HG03469 (cell line): ENCODE measurements around the gene DBP.
"Not testable (repeated sequence)": the region's sequence is repeated elsewhere in the genome, so short reads cannot be mapped to it uniquely, and the experiment has no call there.

Experiments
- ATAC-seq: cut with Tn5 transposase; IDR thresholded peaks from one replicate; pipeline ENCODE4 v1.9.1; 2021; ENCODE audit warnings: mild to moderate bottlenecking, moderate library complexity, moderate number of reproducible peaks; ENCODE audit not compliant: unreplicated experiment

The DBP gene, protein sequence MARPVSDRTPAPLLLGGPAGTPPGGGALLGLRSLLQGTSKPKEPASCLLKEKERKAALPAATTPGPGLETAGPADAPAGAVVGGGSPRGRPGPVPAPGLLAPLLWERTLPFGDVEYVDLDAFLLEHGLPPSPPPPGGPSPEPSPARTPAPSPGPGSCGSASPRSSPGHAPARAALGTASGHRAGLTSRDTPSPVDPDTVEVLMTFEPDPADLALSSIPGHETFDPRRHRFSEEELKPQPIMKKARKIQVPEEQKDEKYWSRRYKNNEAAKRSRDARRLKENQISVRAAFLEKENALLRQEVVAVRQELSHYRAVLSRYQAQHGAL

DNA sequence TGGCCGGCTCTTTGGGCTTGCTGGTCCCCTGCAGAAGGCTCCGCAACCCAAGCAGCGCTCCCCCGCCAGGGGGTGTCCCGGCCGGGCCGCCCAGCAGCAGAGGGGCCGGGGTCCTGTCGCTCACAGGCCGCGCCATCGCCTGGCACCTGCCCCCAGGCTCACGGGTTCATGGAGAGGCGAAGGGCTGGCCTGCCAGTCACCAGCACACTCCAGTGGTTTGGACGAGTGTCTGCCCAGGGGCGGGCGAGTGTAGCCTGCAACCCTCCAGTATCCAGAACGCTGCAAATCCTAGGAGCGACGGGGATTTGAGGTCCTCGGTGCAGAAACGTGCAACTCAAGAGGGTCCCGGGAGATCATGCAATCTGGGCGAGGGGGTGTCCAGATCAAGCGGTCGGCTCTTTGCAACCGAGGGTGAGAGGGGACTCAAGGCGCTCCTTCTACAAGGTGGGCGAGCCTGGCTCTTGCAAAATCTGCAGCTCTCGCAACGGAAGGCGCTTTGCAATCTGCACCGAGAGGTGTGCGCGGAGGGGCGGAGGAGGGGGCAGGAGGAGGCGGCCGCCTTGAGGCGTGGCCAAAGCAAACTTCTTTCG lies at the start of gene DBP:
Gene DBP (minus strand): TSS at position 521 of the 590 bp plus-strand sequence. CDS start 385 bp downstream, at position 136.
- ATAC-seq, result no peak

DNA sequence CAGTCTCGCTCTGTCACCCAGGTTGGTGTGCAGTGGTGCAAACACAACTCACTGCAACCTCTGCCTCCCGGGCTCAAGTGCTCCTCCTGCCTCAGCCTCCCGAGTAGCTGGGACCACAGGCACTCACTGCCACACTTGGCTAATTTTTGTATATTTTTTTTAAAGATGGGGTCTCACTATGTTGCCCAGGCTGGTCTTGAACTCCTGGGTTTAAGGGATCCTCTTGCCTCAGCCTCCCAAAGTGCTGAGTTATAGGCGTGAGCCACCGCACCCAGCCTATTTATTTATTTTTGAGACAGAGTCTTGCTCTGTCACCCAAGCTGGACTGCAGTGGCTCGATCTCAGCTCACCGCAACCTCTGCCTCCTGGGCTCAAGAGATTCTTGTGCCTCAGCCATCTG lies 49.5 kb upstream of the DBP start:
- ATAC-seq, result not testable (repeated sequence)

DNA sequence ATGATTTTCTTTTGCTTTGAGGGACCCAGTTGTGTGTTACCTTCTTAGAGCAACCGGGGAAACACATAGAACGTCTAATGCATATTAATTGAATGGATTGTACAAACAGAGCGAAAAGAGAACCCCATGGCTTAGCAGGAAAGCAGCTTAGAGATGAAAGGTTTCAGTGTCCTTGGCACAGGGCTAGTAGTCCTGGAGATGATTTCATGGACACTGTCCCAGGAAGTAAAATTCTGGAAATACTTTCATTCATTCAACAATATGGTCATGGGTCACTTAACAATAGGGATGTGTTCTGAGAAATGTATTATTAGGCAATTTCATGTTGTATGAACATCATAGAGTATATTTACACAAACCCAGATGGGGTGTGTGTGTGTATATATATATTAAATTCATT lies 48.9 kb upstream of the DBP start:
- ATAC-seq, result no peak

DNA sequence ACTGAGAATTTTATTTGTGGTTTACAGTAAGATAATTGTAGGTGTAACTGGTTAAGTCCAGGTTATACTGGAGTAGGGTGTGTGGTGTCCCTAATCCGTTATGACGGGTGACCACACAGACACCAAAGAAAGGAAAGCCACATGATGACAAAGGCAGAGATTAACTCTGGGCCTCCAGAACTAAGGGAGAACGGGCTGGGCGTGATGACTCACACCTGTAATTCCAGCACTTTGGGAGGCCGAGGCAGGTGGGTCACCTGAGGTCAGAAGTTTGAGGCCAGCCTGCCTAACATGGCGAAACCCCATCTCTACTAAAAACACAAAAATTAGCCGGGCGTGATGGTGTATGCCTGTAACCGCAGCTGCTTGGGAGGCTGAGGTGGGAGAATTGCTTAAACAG lies 48.4 kb upstream of the DBP start:
- no peak for ATAC-seq

DNA sequence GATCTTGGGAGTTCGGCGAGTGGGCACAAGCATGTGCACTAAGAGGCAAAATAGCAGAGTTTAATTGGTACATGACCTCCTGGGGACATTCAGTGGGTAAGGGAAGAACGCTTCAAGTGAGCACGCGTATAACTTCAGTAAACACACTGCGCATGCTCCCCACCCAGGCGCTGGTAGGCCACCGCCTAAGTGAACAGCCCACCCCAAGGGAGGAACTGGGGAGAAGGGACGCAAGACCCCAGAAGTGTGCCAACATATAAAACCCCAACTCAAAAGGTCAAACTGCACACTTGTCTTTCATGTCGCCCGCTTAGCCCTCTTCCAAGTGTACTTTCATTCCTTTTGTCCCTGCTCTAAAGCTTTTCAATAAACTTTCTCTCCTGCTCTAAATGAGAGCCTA lies 46.2 kb upstream of the DBP start:
- ATAC-seq, result no peak

DNA sequence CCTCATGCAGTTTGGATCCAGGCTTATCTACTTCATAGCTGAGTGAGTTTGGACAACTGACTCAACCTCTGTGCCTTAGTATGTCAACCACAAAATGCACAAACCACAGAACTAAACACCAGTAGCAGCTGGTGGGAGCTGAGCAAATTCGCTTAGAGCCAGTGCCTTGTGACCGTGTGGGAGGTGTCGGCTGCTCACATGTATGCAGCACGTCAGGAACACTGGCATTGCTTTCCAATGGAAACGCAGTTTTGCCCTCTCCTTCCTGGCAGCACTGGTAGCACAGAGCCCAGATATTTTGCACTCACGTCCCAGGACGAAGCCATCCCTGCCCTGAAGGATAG lies 43.9 kb upstream of the DBP start:
- no peak for ATAC-seq

DNA sequence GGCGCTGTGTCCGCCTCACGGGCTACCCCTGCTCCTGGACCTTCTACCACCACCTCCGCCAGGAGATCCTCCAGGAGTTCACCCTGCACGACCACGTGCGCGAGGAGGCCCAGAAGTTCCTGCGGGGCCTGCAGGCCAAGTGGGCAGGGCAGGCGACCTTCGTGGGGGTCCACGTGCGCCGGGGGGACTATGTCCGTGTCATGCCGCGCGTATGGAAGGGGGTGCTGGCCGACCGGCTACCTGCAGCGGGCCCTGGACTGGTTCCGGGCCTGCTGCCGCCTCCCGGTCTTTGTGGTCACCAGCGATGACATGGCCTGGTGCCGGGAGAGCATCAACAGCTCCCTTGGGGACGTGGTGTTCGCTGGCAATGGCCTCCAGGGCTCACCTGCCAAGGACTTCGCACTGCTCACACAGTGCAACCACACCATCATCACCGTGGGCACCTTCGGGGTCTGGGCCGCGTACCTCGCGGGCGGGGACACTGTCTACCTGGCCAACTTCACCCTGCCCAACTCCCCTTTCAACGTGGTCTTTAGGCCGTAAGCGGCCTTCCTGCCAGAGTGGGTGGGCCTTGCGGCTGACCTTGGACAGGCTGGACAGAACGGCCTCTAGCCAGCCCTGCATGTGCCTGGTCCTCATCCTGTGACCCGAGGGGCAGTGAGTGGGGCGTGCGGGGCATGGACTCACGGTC lies 43.4 kb upstream of the DBP start:
- no peak for ATAC-seq

DNA sequence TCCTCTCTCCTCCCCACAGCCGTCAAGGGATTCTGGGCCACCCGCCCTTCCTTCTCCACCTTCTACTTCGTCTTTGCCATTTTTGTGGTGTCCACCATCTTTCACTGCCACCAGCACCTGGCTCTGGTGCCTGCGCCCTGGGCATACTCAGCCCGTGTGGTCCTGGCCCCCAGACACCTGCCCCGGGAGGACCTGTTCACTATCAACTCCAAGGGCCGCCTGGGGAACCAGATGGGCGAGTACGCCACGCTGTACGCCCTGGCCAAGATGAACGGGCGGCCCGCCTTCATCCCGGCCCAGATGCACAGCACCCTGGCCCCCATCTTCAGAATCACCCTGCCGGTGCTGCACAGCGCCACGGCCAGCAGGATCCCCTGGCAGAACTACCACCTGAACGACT lies 42.8 kb upstream of the DBP start:
- ATAC-seq, result not testable (repeated sequence)

DNA sequence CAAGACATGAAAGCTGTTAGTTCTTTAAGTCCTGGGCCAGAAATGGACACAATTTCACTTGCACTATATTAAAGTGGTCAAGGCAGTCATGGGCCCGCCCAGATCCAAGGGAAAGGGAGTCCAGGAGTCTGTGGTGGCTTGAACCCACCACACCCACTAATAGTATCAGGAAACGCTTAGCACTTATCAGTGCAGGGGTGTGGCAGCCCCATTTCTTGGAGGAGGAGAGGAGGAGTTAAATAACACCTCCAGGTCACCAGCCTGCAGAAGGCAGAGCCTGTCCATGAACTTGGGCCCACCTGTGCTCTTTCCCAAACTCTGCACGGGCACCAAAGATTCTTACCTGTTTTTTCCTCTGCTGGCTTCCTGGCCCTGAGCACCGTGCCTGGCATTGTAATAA lies 41.0 kb upstream of the DBP start:
- no peak for ATAC-seq

DNA sequence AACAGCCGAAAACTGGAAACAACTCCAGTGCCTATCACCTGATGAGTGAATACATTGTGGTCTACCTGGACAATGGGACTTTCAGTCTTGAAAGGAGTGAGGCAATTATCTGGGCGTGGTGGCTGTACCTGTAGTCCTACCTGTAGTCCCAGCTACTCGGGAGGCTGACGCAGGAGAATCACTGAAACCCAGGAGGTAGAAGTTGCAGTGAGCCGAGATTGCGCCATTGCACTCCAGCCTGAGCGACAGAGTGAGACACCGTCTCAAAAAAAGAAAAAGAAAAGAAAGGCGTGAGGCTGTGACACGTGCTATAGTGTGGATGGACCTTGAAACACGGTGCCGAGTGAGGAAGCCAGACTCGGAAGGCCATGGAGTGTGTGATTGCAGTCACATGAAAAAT lies 39.7 kb upstream of the DBP start:
- ATAC-seq, result no peak

DNA sequence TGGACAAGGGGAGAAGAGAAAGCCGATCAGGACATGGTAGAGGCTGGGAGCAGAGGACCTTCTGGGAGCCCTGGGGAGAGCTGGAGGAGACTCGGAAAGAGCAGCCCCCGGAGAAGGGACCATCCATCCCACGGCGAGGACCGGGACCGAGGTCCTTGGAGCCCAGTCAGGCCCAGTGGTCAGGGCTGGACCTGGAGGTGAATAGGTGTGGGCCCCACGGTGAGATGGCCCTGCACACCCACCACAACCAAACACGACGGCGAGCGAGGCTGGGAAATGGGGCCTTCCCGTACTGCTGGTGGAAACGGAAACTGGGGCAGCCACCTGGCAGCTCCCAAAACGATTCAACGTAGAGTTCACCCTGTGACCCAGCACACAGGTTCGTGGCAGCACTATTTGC lies 39.3 kb upstream of the DBP start:
- no peak for ATAC-seq

DNA sequence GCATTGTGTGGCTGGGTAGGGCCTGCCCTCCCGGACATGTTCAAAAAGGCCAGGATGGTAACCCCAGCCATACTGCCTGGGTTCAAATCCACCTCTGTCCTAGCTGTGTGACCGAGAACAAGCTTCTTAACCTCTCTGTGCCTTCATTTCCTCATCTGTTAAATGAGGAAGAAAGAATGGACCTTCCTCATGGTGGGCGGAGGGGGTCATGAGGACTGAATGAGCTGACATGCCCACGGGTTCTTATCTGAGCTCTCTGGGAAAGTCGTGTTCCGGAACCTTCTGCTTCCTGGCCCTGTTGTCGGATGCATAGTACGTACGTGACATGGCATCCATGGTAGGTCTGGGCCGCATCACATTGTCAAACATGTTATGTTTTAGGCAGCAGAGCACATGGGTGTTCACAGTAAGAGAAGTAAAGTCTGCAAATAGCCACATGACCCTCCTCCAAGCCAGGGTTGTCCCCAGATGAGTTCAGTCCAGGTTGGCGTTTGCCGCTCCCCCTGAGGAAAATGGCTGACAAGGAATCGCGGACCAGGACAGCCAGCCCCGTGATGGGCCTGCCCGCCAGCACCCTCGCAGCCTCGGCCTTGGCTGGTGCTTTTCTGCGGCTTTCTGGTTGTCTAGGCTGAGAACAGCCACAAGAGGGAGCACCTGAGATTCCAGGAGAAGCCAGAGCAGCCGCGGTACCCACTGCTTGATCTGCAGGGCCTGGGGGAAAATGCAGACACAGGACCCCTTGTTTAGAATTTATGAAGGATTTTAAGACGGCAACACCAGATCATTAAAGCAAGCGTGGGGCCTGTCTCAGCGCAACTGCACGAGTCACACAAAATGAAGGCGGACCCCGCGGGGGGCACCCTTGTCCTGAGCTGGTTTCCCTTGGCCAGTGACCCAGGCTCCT lies 38.0 kb upstream of the DBP start:
- ATAC-seq, result no peak

DNA sequence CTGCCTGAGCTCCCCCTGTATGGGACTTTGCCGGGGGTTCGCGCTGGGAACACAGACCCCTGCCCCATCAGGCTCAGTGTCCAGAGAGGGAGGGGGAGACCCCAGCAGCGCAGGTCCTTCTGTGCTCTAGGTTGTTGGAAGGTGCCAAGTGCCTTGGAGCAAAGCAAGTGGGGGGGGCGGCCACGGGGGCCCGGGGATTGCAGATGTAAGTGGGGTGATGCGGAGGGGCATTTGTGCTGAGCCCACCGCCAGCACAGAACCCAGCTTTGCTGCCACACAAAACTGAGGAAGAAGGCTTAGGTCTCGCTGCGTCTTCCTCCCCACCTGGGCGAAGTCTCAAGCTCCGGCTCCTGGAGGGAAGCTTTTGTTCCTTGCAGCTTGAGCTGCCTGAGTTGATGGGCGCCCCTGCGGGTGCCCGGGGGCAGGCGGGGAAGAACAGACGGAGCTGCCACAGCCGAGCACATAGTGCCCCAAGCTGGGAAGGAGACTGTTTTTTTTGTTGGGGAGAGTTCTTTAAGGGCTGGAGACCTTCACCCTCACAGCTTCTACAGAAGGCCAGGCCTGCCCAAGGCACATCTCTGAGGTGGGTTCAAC lies 37.1 kb upstream of the DBP start:
- ATAC-seq, result no peak

DNA sequence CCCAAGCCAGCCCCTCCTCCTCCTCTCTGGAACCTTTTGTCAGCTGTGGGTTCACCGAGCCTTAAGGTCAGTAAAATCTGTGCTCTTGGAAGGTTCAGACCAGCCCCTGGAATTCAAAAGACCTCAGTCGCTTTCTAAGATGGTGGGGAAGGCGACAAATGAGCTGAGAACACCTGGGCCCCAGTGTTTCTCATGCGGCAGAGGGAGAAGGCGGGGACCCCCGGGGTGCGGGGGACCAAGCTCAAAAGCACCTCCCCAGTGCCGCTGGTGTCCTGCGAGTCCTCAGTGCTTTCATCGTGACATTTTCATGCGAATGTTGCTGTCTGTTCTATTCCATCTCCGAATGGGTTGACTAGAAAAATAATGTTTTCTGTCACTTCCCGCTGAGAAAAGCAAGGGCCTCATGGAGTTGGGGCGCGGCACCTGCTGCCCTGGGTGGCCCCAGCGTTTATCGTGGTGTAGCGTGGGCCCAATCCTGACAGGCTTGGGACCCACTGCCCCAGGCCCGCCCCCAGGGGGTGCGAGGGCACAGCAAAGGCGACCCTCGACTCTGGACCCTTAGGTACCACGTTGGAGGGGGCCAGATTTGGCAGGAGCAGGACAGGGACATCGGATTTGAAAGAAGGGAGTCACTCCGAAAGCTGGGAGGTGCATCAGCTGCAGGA lies 36.4 kb upstream of the DBP start:
- no peak for ATAC-seq

DNA sequence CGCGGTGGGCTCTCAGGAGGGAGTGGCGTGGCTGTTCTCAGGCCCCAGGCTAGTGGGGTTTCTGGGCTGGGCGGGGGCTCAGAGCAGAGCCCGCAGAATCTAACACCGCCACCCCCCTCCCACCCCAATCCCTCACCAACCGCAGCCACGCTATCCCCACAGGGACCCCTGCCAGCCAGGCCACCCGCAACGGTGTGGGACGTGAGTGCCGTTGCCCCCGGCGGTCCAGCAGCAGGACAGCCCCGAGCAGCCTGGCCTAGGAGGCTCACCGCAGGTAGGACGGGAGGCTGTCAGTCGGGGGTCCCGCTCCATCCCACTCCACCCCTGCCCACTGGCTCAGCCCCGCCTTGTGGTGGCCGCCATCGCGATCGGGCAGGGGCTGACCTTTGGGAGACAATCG lies 35.8 kb upstream of the DBP start, which contains the start of gene NTN5:
Gene NTN5 (minus strand): TSS at position 24 of the 400 bp plus-strand sequence. CDS start 2,031 bp downstream, outside the sequence.
- no peak for ATAC-seq

DNA sequence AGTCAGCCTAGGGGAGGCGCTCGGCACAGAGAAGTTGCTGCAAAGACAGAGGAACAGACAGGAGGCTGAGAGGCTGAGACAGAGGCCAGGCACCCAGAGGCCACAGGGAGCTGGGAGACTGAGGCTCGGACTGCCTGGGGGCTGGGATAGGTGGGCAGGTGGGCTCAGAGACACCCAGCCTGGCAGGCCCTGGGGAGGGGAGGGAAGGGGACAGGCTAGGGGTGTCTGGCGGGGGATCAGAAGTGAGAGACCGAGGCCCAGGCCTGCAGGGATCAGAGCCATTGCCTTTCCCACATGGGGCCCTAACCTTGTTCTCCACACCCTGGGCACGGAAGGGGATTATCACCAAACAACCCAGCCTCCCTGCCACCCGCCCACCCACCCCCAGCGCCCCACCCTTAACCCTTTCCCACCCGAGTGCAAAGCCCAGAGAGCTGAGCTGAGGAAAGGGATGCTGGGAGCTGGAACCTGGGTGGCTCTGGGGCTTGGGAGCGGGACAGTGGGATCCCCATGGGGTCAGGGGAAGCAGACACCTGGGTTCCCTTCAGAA lies 34.3 kb upstream of the DBP start:
- no peak for ATAC-seq

DNA sequence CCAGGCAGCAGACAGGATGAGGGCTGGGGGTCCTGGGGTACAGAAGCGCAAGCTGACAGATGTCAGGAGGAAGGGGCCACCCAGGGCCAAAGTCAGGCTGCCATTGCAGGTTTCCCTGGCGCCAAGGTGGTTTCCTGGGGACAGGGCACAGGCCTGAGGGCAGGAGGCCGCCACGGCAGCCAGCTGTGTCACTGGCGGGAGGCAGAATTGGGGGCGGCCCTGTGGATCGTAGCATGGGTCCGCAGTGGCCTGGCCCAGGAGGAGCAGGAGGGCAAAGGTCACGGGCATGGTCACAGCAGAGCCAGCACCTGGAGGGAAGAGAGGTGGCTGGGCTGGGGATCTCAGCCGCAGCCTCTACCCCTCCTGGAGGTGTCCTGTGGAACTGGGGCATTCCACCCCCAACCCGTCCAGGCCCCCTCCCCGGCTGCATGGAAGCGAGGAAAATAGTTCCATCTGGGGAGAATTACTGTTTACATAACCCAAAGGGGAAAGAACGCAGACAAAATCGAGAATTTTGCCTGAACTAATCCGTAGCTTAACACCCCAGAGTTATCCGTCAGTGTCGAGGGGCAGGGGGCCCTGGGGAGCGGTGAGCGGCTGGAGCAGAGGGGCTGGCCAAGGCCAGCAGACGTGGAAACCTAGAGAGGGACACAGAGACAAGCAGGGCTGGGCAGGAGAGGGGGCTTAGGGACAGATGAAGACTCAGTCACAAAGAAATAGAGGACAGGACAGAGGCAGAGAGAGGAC lies 33.7 kb upstream of the DBP start:
- ATAC-seq, result no peak

DNA sequence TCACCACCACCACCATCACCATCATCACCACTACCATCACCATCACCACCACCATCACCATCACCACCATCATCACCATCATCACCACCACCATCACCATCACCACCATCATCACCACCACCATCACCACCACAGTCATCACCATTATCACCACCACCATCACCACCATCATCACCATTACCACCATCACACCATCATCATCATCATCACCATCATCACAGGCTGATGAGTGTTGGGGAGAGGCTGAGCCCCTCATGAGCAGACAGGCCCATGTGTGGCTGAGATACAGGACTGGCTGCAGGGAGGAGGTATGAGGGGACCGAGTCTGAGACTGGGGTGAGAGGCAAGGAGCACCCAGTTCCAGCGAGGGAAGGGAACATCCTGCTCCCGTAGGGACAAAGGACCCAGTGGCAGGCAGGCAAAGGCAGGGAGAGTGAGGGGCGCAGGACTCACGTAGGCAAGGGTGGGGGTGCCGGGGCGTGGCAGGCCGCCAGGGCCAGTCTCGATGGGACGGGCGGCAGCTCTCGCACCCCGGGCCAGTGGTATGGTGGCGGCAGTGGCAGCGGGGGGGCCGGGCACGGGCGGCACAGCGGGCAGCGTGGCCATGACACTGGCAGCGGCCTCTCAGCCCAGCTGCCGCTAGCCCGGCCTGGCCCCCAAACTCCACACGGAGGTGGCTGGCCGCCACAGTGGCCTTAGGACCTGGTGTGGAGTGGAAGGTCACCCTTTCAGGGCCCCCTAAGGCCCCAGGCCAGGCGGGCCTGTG lies 32.9 kb upstream of the DBP start:
- no peak for ATAC-seq

DNA sequence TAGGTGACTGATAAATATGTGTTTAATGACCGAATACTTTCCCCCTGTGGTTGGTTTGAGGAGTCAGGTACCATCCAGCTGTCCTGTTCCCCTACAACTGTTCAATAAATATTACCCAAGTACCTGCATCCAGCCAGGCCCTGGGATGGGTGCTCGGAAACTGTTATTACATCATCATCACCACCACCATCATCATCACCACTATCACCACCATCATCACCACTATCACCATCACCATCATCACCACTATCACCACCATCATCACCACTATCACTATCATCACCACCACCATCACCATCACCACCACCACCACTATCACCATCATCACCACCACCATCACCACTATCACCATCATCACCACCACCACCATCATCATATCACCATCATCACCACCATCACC lies 31.6 kb upstream of the DBP start:
- no peak for ATAC-seq
